Activated CD4-positive, alpha-beta T cell treated with anti-CD3 and anti-CD28 coated beads, Interleukin-2, amount 10 ng/mL, durations not matched to agents 24 days and 14 days (primary cell): Measurements from ENCODE around the gene SLC9A9. TPM values are rescaled to one million over a fixed set of nuclear protein-coding genes. Genes with fewer than 3 reads are reported as not detected.

Experiments
- DNase-seq: peaks from one replicate; pipeline ENCODE4 v3.0.0; 2022
- H3K27ac Mint-ChIP-seq: one replicate; pipeline ENCODE4 v1.8.0; 2022; ENCODE audit warnings: mild to moderate bottlenecking, mixed read lengths
- H3K27me3 Mint-ChIP-seq: one replicate; pipeline ENCODE4 v1.8.0; 2022; ENCODE audit warnings: mixed read lengths
- H3K36me3 Mint-ChIP-seq: one replicate; pipeline ENCODE4 v1.8.0; 2022; ENCODE audit warnings: low read depth, mild to moderate bottlenecking, mixed read lengths
- H3K4me1 Mint-ChIP-seq: one replicate; pipeline ENCODE4 v1.8.0; 2021; ENCODE audit warnings: mixed read lengths
- H3K4me3 Mint-ChIP-seq: one replicate; pipeline ENCODE4 v1.8.0; 2022; ENCODE audit warnings: mild to moderate bottlenecking, moderate library complexity, mixed read lengths
- H3K9me3 Mint-ChIP-seq: one replicate; pipeline ENCODE4 v1.8.0; 2021; ENCODE audit warnings: mixed read lengths
- intact Hi-C: fragments of 100-400 bp; cut with micrococcal nuclease; formaldehyde crosslinking; loops from one replicate; pipeline ENCODE4 v1.15.1; 2023
- total RNA-seq: library from RNA; stranded (reverse); gene quantifications from 2 replicates; pipeline ENCODE4 v1.2.3, GENCODE V29; 2022

Gene SLC9A9
- total RNA-seq, 1 donor from 2014 or later: 1.3 TPM

GRCh38 chr3:143585720-143586456 is 262.4 kb downstream of the SLC9A9 start:
- peak; percentile 59 for DNase-seq
- peaks cover 3% of the 10 kb centered on the region for H3K36me3 Mint-ChIP-seq
- H3K27ac Mint-ChIP-seq: peak overlapping the region; percentile 62
- H3K9me3 Mint-ChIP-seq: peaks cover 7% of the 10 kb centered on the region
- H3K4me1 Mint-ChIP-seq: peaks cover 14% of the 10 kb centered on the region
- no peak overlapping the region for H3K4me3 Mint-ChIP-seq
- H3K27me3 Mint-ChIP-seq: no peaks in the 10 kb centered on the region
- intact Hi-C loops: loop anchor here (1.0 to 5.0 kb wide), 2 partner anchors 50 to 86 kb away; no protein-coding TSS in a partner anchor

- H3K27me3 Mint-ChIP-seq: no peaks in the 10 kb centered on the region
- H3K4me3 Mint-ChIP-seq: no peak overlapping the region
- intact Hi-C loops: no loop called here
- H3K27ac Mint-ChIP-seq: no peak overlapping the region
- H3K4me1 Mint-ChIP-seq: peaks cover 14% of the 10 kb centered on the region
- H3K9me3 Mint-ChIP-seq: peaks cover 7% of the 10 kb centered on the region
- DNase-seq: no peak
- peaks cover 3% of the 10 kb centered on the region for H3K36me3 Mint-ChIP-seq
Observed at GRCh38 chr3:143584474-143584873, 263.8 kb downstream of the SLC9A9 start.

- Mint-ChIP-seq H3K27ac (peak overlapping the region; percentile 3), H3K27me3 (no peaks in the 10 kb centered on the region), H3K9me3 (peaks cover under 1% of the 10 kb centered on the region)
Observed at GRCh38 chr3:143581972-143582722, 266.1 kb downstream of the SLC9A9 start.

GRCh38 chr3:143578810-143579435 is 269.3 kb downstream of the SLC9A9 start:
- Mint-ChIP-seq H3K27me3 (no peaks in the 10 kb centered on the region), H3K4me3 (no peak overlapping the region), H3K4me1 (no peaks in the 10 kb centered on the region), H3K9me3 (no peaks in the 10 kb centered on the region), H3K27ac (no peak overlapping the region), H3K36me3 (no peaks in the 10 kb centered on the region)
- DNase-seq: no peak
- intact Hi-C loops: no loop called here

More at GRCh38 chr3:143581972-143582722, 266.1 kb downstream of the SLC9A9 start:
- H3K36me3 Mint-ChIP-seq: peaks cover 3% of the 10 kb centered on the region
- DNase-seq: no peak
- intact Hi-C loops: no loop called here
- H3K4me1 Mint-ChIP-seq: peaks cover 14% of the 10 kb centered on the region
- H3K4me3 Mint-ChIP-seq: no peak overlapping the region

GRCh38 chr3:143576568-143577270 is 271.5 kb downstream of the SLC9A9 start:
- H3K4me1 Mint-ChIP-seq: no peaks in the 10 kb centered on the region
- intact Hi-C loops: no loop called here
- no peaks in the 10 kb centered on the region for H3K36me3 Mint-ChIP-seq
- DNase-seq: no peak
- H3K4me3 Mint-ChIP-seq: no peak overlapping the region
- no peaks in the 10 kb centered on the region for H3K27me3 Mint-ChIP-seq
- no peak overlapping the region for H3K27ac Mint-ChIP-seq
- H3K9me3 Mint-ChIP-seq: no peaks in the 10 kb centered on the region

- H3K4me1 Mint-ChIP-seq: no peaks in the 10 kb centered on the region
- H3K27me3 Mint-ChIP-seq: no peaks in the 10 kb centered on the region
- H3K27ac Mint-ChIP-seq: no peak overlapping the region
- no peak for DNase-seq
- no peaks in the 10 kb centered on the region for H3K9me3 Mint-ChIP-seq
- H3K36me3 Mint-ChIP-seq: no peaks in the 10 kb centered on the region
- no peak overlapping the region for H3K4me3 Mint-ChIP-seq
- intact Hi-C loops: no loop called here
Observed at GRCh38 chr3:143574933-143575332, 273.3 kb downstream of the SLC9A9 start.

GRCh38 chr3:143573610-143574303 is 274.5 kb downstream of the SLC9A9 start:
- no peaks in the 10 kb centered on the region for H3K27me3 Mint-ChIP-seq
- no peaks in the 10 kb centered on the region for H3K36me3 Mint-ChIP-seq
- H3K9me3 Mint-ChIP-seq: no peaks in the 10 kb centered on the region
- H3K27ac Mint-ChIP-seq: no peak overlapping the region
- H3K4me1 Mint-ChIP-seq: no peaks in the 10 kb centered on the region
- no peak for DNase-seq
- intact Hi-C loops: no loop called here
- H3K4me3 Mint-ChIP-seq: no peak overlapping the region

GRCh38 chr3:143571548-143571947 is 276.7 kb downstream of the SLC9A9 start:
- no peaks in the 10 kb centered on the region for H3K4me1 Mint-ChIP-seq
- intact Hi-C loops: no loop called here
- no peak overlapping the region for H3K27ac Mint-ChIP-seq
- no peaks in the 10 kb centered on the region for H3K36me3 Mint-ChIP-seq
- no peaks in the 10 kb centered on the region for H3K27me3 Mint-ChIP-seq
- H3K9me3 Mint-ChIP-seq: no peaks in the 10 kb centered on the region
- no peak for DNase-seq
- no peak overlapping the region for H3K4me3 Mint-ChIP-seq

- DNase-seq: no peak
- intact Hi-C loops: no loop called here
- Mint-ChIP-seq H3K4me3 (no peak overlapping the region), H3K4me1 (no peaks in the 10 kb centered on the region), H3K27me3 (no peaks in the 10 kb centered on the region), H3K9me3 (peaks cover 3% of the 10 kb centered on the region), H3K27ac (no peak overlapping the region), H3K36me3 (no peaks in the 10 kb centered on the region)
Observed at GRCh38 chr3:143567823-143568222, 280.4 kb downstream of the SLC9A9 start.

GRCh38 chr3:143565951-143566350 is 282.3 kb downstream of the SLC9A9 start:
- Mint-ChIP-seq H3K27ac (no peak overlapping the region), H3K4me1 (no peaks in the 10 kb centered on the region), H3K9me3 (peaks cover 3% of the 10 kb centered on the region), H3K4me3 (no peak overlapping the region), H3K27me3 (no peaks in the 10 kb centered on the region), H3K36me3 (no peaks in the 10 kb centered on the region)
- DNase-seq: no peak
- intact Hi-C loops: no loop called here

- H3K4me3 Mint-ChIP-seq: no peak overlapping the region
- no peaks in the 10 kb centered on the region for H3K27me3 Mint-ChIP-seq
- DNase-seq: no peak
- H3K9me3 Mint-ChIP-seq: peaks cover 3% of the 10 kb centered on the region
- H3K27ac Mint-ChIP-seq: no peak overlapping the region
- intact Hi-C loops: no loop called here
- H3K4me1 Mint-ChIP-seq: no peaks in the 10 kb centered on the region
- H3K36me3 Mint-ChIP-seq: no peaks in the 10 kb centered on the region
Observed at GRCh38 chr3:143563786-143564185, 284.5 kb downstream of the SLC9A9 start.

GRCh38 chr3:143562789-143563188 is 285.5 kb downstream of the SLC9A9 start:
- Mint-ChIP-seq H3K9me3 (peaks cover 3% of the 10 kb centered on the region), H3K36me3 (no peaks in the 10 kb centered on the region), H3K27ac (no peak overlapping the region), H3K27me3 (no peaks in the 10 kb centered on the region), H3K4me3 (no peak overlapping the region), H3K4me1 (no peaks in the 10 kb centered on the region)
- no peak for DNase-seq
- intact Hi-C loops: no loop called here

GRCh38 chr3:143559296-143559695 is 289.0 kb downstream of the SLC9A9 start:
- H3K27me3 Mint-ChIP-seq: no peaks in the 10 kb centered on the region
- H3K36me3 Mint-ChIP-seq: peaks cover 2% of the 10 kb centered on the region
- H3K27ac Mint-ChIP-seq: no peak overlapping the region
- no peak overlapping the region for H3K4me3 Mint-ChIP-seq
- intact Hi-C loops: no loop called here
- no peak for DNase-seq
- peaks cover 20% of the 10 kb centered on the region for H3K9me3 Mint-ChIP-seq
- no peaks in the 10 kb centered on the region for H3K4me1 Mint-ChIP-seq
